Measurements from ENCODE around the gene OR1G1.

- TF ChIP-seq TAF1 (IDR thresholded peaks at IDR 0.05; ENCODE audit: borderline replicate concordance, insufficient read depth, low read length) (no peak), SIN3A (IDR thresholded peaks at IDR 0.05; ENCODE audit: borderline replicate concordance, insufficient read depth, low read length) (no peak), REST (IDR thresholded peaks at IDR 0.05; ENCODE audit: insufficient read depth in 1 of 2, low read depth in 2 of 2, low read length in 2 of 2) (no peak), POLR2AphosphoS5 (IDR thresholded peaks at IDR 0.05; ENCODE audit: low read depth, low read length) (no peak), FOXP2 (optimal IDR thresholded peaks at IDR 0.05; ENCODE audit: borderline replicate concordance, extremely low read depth, extremely low read length, insufficient read depth) (no peak)
Observed at GRCh38 chr17:3104322-3104721, 23.0 kb downstream of the OR1G1 start, which contains the start of gene OR1D2.
